Measurements from ENCODE around the gene RBM15. TPM values are rescaled to one million over a fixed set of nuclear protein-coding genes. Genes with fewer than 3 reads are reported as not detected.

The RBM15 gene
- total and polyA plus RNA-seq, 2 of the 13 experiments (the other 11 are each of a cell fraction or from before 2014, with no cell fraction given): 13.5 to 36.4 TPM

GRCh38 chr1:110339407-110340206 is 430 bp downstream of the RBM15 start (continued):
- TF ChIP-seq, protein P1, sequence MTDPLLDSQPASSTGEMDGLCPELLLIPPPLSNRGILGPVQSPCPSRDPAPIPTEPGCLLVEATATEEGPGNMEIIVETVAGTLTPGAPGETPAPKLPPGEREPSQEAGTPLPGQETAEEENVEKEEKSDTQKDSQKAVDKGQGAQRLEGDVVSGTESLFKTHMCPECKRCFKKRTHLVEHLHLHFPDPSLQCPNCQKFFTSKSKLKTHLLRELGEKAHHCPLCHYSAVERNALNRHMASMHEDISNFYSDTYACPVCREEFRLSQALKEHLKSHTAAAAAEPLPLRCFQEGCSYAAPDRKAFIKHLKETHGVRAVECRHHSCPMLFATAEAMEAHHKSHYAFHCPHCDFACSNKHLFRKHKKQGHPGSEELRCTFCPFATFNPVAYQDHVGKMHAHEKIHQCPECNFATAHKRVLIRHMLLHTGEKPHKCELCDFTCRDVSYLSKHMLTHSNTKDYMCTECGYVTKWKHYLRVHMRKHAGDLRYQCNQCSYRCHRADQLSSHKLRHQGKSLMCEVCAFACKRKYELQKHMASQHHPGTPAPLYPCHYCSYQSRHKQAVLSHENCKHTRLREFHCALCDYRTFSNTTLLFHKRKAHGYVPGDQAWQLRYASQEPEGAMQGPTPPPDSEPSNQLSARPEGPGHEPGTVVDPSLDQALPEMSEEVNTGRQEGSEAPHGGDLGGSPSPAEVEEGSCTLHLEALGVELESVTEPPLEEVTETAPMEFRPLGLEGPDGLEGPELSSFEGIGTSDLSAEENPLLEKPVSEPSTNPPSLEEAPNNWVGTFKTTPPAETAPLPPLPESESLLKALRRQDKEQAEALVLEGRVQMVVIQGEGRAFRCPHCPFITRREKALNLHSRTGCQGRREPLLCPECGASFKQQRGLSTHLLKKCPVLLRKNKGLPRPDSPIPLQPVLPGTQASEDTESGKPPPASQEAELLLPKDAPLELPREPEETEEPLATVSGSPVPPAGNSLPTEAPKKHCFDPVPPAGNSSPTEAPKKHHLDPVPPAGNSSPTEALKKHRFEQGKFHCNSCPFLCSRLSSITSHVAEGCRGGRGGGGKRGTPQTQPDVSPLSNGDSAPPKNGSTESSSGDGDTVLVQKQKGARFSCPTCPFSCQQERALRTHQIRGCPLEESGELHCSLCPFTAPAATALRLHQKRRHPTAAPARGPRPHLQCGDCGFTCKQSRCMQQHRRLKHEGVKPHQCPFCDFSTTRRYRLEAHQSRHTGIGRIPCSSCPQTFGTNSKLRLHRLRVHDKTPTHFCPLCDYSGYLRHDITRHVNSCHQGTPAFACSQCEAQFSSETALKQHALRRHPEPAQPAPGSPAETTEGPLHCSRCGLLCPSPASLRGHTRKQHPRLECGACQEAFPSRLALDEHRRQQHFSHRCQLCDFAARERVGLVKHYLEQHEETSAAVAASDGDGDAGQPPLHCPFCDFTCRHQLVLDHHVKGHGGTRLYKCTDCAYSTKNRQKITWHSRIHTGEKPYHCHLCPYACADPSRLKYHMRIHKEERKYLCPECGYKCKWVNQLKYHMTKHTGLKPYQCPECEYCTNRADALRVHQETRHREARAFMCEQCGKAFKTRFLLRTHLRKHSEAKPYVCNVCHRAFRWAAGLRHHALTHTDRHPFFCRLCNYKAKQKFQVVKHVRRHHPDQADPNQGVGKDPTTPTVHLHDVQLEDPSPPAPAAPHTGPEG (CRISPR knock-in tag; IDR thresholded peaks at IDR 0.05): peak; percentile 70; the same call in 1 of the 2 replicates
- TF ChIP-seq, protein P2, sequence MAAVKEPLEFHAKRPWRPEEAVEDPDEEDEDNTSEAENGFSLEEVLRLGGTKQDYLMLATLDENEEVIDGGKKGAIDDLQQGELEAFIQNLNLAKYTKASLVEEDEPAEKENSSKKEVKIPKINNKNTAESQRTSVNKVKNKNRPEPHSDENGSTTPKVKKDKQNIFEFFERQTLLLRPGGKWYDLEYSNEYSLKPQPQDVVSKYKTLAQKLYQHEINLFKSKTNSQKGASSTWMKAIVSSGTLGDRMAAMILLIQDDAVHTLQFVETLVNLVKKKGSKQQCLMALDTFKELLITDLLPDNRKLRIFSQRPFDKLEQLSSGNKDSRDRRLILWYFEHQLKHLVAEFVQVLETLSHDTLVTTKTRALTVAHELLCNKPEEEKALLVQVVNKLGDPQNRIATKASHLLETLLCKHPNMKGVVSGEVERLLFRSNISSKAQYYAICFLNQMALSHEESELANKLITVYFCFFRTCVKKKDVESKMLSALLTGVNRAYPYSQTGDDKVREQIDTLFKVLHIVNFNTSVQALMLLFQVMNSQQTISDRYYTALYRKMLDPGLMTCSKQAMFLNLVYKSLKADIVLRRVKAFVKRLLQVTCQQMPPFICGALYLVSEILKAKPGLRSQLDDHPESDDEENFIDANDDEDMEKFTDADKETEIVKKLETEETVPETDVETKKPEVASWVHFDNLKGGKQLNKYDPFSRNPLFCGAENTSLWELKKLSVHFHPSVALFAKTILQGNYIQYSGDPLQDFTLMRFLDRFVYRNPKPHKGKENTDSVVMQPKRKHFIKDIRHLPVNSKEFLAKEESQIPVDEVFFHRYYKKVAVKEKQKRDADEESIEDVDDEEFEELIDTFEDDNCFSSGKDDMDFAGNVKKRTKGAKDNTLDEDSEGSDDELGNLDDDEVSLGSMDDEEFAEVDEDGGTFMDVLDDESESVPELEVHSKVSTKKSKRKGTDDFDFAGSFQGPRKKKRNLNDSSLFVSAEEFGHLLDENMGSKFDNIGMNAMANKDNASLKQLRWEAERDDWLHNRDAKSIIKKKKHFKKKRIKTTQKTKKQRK (IDR thresholded peaks at IDR 0.05; ENCODE audit: low read length): no peak
- peak; percentile 21; the same call in 1 of the 2 replicates for TF ChIP-seq NR1H2 (CRISPR knock-in tag; IDR thresholded peaks at IDR 0.05; ENCODE audit: borderline replicate concordance, low read depth)
- no peak for TF ChIP-seq KLF15 (CRISPR knock-in tag; IDR thresholded peaks at IDR 0.05; ENCODE audit: borderline replicate concordance)
- no peak for TF ChIP-seq REXO4 (CRISPR knock-in tag; IDR thresholded peaks at IDR 0.05; ENCODE audit: borderline replicate concordance)
- no peak for TF ChIP-seq PAXIP1 (CRISPR knock-in tag; conservative IDR thresholded peaks at IDR 0.05)
- TF ChIP-seq ETS1 (CRISPR knock-in tag; IDR thresholded peaks at IDR 0.05): no peak
- no peak for TF ChIP-seq ZBTB37 (CRISPR knock-in tag; IDR thresholded peaks at IDR 0.05)
- TF ChIP-seq ZBTB1 (CRISPR knock-in tag; IDR thresholded peaks at IDR 0.05; ENCODE audit: borderline replicate concordance): no peak

Measured in HepG2 (cell line).